GM18873 (cell line): ENCODE measurements around the gene WDR5B.
"Not testable (repeated sequence)": the region's sequence is repeated elsewhere in the genome, so short reads cannot be mapped to it uniquely, and the experiment has no call there.

Source experiments
- ATAC-seq: cut with Tn5 transposase; IDR thresholded peaks from one replicate; pipeline ENCODE4 v1.9.1; 2021; ENCODE audit warnings: mild to moderate bottlenecking, moderate library complexity, moderate number of reproducible peaks; ENCODE audit not compliant: unreplicated experiment, low FRiP score

Gene WDR5B

DNA sequence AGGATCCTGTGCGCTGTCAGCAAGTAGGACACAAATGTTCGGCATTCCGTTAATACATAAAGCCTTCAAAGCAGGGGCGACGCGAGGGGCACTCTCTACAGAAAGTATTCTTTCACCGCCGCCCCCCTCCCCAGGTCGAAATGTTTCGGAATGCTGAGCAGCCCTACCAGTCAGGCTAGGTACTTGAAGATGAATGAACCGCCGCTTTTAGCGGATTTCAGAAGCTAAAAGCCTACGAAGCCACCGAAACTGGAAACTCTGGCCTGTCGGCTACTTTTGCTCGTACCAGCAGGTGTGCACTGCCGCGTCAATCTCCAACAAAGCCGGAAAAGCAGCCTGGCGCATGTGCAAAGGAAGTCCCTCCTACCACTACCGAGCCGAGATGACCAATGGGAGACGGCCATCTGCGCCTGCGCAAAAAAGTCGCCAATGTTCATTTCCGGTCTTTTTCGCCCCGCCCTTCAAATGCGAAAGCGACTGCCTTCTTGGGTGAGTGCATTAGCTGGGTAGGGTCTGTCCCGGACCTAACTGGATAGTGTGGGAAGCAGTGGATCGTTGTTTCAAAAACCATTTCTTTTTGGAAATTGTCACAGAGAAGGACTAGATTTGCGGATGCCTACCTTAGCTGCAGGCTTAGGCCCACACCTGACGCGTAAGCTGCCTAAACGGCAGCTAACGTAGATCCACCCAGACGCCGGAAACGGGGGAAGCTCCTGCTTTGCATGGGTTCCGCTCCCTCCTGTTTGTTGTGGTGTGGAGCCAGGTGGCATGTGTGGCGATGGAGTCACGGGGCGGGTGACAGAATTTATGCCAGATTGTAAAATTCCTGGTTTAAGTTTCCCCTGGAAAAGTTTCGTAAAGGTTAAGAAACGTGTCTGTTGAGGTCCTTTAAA, at the start of gene WDR5B:
Gene WDR5B, minus strand, starts transcription at position 301 of the 893 bp plus-strand sequence. CDS start 534 bp downstream, outside the sequence.
- ATAC-seq: peak; percentile 78

DNA sequence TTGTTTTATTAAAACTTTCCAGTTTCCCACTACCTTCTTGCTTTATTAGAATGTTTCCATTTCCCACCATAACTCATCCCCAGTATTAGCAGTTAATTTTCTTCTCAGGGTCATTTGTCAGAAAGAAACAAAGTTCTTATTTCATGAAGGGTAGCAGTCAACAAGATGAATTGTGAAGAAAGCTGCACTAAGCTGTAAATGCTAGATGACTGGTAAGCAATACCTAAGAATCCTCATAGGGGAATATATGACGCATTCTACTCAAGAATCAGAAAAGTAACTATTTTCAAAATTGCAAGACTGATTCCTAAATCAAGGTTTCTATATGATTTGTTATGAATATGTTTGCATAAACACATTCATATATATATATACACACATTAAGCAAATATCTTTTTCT, 48.8 kb upstream of the WDR5B start:
- no peak for ATAC-seq

DNA sequence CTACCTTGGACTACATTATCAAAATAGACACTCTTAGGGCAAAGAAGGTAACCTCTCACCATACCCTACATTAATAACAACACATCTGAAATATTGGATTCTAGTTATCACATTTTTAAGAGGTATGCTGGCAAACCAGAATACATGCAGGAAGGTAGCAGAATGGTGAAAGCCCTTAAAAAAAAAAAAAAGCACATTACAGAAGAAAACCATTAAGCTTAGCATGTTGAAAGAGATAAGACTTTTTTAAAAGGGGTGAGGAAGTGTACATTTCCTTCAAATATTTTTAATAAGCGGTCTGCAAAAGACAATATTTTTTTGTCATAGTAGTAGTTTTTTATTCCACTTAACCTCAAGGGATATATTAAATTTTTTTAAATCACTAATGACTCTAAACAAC, 46.5 kb upstream of the WDR5B start:
- ATAC-seq: no peak

DNA sequence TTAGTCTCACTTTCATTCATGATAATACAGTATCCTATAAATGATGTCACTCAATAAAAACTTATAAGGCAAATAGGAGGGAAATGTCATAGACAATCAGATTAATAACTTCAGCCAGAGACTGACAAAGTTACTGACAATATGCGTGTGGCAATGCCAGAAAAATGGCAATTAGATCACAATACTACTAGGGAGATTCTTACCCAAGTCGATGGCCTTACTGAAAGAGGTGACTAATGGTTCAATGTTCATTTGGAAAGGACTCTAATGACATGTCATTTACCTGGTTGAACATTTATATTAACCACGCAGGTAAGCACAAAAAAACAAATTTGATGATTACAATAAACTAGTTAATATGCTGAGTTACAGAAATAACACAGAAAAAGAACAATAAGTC, 45.9 kb upstream of the WDR5B start:
- ATAC-seq: no peak

DNA sequence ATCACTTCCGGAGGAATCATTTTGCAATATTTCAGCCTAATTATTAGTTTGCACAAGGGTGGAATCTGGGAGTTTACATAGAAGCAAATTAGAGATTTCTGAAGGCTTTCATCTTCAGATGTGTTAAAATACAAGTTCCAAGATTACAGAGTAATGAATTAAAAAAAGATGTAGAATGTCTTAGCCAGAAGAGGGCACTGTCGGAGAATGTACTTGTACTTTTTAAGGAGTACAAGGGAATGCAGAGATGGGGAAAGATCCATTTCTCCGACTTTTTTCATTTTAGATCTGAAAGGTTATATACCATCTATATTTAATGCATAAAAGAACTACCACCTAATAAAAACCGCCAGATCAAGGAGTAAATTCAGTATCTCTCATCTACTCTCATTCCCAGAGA, 43.1 kb upstream of the WDR5B start:
- no peak for ATAC-seq

DNA sequence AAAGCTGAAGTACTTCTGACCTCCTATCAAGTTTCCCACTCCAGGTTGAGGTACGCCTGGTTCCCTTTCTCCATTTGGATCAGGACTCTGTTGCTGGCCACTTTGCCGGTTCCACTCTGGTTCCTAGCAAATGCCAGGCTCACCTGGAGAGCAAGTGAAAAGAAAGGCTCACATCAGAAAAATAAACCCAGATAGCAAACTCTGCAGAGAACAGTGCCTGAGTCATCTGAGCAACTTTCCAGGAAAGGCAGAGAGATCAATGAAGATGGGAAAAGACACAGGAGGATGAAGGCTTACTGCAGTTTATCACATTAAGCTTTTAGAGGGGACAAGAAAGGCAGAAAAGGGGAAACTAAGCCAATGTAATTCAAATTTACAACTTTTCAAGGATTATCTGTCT, 41.8 kb upstream of the WDR5B start:
- ATAC-seq: no peak

DNA sequence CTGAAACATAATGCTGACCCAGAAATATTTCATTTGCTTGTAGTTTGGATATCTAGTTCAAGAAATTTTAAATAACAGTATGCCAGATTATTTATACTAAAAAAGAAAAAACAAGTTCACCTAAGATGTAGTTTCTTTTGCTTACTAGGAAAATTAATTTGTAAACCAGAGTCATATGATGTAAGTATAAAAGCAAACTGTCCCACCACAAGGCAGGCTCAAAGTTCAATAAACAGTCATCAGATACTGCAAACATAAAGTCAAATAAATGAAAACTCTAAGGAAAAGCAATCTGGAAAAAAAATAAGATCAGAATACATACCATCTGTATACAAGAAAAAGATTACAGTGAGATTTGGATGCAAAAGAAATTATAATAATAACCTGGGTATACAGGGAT, 40.2 kb upstream of the WDR5B start:
- ATAC-seq: no peak

DNA sequence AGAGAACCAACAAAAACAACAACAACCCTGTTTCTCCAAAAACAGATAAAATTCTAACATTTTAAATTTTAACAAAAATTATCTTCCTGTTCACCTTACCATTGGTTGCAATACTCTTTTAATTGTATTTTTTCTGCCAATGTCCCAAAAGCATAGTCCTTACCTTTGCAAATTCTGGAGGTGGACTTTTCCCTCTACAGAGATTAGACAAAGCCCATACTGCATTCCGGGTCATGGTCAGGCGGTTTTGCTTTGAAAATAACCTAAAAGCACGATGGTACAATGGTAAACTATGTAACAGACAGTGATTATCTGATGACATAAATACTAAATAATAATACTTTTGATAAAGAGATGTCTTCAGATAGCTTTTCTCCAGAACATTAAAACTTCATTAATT, 35.5 kb upstream of the WDR5B start:
- ATAC-seq: no peak

DNA sequence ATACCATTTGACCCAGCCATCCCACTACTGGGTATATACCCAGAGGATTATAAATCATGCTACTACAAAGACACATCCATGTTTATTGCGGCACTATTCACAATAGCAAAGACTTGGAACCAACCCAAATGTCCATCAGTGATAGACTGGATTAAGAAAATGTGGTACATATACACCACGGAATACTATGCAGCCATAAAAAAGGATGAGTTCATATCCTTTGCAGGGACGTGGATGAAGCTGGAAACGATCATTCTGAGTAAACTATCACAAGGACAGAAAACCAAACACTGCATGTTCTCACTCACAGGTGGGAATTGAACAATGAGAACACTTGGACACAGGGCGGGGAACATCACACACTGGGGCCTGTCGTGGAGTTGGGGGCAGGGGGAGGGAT, 32.4 kb upstream of the WDR5B start:
- not testable (repeated sequence) for ATAC-seq

DNA sequence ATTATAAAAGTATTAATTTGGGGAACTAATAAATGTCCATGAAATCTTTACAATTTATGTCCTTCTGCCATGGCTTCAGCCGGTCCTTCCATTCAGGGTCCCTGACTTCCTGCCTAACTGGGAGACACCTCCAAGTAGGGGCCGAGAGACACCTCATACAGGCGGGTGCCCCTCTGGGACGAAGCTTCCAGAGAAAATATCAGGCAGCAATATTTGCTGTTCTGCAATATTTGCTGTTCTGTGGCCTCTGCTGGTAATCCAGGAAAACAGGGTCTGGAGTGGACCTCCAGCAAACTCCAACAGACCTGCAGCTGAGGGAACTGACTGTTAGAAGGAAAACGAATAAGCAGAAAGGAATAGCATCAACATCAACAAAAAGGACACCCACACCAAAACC, 28.6 kb upstream of the WDR5B start:
- not testable (repeated sequence) for ATAC-seq

DNA sequence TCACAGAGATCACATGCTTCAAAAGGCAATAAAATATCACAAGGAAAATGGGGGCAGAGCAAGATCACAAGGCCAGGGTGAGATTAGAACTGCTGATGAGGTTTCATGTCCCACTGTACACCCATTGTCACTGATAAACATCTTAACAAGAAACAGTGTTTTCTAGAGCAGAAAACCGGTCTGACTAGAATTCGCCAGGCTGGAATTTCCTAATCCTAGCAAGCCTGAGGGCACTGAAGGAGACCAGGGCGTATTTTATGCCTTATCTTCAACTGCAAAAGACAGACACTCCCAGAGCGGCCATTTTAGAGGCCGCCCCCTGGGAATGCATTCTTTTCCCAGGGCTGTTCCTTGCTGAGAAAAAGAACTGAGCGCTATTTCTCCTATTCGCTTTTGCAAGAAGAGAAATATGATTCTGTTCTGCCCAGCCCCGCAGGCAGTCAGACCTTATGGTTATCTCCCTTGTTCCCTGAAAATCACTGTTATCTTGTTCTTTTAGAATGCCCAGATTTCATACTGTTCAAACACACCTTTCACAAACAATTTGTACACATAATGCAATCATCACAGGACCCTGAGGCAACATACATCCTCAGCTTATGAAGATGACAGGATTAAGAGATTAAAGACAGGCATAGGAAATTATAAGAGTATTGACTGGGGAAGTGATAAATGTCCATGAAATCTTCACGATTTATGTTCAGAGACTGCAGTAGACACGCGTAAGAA, 28.1 kb upstream of the WDR5B start:
- ATAC-seq: not testable (repeated sequence)

DNA sequence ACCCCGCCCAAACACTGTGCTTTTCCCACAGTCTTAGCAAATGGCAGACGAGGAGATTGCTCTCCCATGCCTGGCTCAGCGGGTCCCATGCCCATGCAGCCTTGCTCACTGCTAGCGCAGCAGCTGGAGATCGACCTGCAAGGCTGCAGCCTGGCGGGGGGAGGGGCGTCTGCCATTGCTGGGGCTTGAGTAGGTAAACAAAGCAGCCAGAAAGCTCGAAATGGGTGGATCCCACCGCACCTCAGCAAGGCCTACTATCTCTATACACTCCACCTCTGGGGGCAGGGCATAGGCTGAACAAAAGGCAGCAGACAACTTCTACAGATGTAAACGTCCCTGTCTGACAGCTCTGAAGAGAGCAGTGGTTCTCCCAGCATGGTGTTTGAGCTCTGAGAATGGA, 27.2 kb upstream of the WDR5B start:
- ATAC-seq: no peak

DNA sequence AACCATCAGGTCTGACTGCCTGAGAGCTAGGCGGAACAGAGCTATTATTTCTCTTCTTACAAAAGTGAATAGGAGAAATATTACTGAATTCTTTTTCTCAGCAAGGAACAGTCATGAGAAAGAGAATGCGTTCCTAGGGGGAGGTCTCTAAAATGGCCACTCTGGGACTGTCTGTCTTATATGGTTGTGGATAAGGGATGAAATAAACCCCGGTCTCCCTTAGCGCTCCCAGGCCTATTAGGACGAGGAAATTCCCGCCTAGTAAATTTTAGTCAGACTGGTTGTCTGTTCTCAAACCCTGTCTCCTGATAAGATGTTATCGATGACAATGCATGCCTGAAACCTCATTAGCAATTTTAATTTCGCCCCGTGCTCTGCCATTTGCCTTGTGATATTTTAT, 20.1 kb upstream of the WDR5B start:
- no peak for ATAC-seq

DNA sequence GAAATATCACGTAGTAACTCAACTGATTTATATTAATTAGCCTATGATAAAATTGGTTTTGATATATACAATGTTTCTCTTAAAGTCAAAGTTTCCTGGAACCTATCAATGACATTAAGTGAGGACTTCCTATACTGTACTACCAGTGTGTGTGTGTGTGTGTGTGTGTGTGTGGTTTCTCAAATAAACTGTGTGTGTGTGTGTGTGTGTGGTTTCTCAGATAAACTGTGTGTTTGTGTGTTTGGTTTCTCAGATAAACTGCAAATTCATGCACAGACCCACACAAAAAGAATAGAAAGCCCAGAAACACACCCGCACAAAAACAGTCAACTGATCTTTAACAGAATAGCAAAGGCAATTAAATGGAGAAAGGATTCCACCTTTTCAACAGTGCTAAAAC, 14.5 kb upstream of the WDR5B start:
- ATAC-seq: no peak

DNA sequence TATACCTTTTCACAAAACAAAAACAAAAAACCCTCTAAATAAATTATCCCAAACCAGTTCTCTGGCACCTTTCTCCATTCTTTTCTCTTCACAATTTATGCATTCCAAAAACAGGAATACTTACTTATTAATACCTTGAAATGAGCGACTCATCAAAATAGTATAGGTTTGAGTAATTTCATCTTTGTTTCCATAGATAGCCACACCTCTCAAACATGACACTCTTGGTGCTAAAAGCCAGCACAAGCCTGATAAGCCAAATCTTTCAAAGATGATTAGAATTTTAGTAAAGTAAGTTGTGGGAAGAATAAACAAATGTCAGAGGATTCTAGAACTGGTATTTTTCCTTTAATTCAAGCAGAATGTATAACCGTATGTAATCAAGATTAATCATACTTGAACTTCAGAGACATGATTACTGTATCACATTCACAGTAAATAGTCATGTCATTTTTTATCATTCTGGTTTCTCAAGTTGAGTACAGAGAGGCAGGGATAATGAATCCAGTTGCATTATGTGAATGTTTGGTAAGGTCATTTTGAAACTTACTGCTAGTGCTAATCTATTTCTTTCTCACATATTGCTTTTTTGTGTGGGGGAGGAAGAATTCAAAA, 12.1 kb upstream of the WDR5B start:
- ATAC-seq: no peak

DNA sequence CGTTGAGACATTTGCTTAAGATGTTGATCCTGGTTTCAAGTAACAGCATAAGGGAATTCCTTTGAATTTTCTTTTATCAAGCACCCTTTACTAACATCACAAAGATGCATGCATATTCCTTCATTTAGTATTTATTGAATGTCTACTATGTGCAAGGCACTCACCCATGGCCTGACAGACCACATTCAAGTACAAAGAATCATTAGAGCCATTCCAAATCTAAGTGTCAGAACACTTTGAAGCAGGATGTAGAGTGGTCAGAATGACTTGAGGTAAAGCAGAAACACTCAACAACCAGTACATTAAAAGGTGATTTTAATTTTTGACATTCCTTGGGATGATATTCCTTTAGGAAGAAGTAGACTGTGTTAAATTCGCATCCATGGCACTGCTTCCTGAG, 6.0 kb upstream of the WDR5B start:
- ATAC-seq: no peak

DNA sequence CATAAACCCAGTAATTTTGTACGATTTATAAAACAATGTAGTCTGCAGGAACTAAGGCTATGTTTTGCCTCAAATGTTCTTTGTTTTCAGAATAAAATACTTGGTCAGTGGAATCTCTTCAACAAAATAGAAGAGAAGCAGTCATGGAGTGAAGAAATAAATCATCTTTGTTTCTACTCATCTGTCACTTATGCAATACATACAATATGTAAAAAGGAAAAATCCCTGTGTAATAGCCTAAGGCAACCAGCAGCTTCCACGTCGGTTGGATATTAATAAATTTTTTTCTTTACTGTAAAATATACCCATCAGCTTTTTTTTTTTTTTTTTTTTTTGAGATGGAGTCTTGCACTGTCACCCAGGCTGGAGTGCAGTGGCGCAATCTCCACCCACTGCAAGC, 5.2 kb upstream of the WDR5B start:
- ATAC-seq: no peak

DNA sequence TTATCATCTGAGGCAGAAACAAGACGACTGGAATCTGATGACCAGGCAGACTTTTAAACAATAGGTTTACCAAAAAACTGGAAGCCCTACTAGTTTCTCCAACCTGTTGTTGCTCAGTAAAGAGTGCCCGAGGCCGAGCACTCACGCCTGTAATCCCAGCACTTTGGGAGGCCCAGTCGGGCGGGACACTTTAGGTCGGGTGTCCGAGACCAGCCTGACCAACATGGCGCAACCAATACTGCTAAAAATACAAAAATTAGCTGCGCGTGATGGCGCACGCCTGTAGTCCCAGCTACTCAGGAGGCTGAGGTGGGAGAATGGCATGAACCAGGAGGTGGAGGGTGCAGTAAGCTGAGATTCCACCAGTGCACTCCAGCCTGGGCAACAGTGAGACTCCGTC, 1.1 kb upstream of the WDR5B start:
- no peak for ATAC-seq

DNA sequence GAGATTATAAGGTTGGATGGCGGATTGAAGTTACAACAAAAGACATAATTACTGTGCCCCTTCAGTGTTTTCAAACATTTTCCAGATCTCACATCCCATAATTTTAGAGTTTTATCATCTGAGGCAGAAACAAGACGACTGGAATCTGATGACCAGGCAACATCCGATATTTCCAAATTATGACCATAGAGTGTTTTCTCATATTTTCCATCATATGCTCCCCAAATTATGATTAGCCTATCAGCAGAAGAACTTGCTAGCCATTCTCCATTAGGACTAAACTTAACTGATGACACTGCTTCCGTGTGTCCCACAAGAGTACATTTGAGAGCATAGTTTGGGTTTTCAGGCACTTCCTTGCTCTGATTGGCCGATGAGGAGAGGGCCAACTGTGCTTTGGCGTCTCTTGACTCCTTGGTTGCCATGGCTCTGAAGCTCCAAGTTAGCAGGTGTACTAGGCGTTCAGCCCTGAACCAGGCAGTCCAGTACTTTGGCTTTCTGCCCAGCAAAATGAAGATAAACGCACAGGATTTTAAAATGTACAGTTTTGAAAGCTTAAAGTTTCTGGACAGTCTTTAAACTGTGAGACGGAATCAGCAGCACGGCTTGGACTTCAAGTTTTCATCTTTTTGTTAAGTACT, 638 bp downstream of the WDR5B start:
- ATAC-seq: no peak

DNA sequence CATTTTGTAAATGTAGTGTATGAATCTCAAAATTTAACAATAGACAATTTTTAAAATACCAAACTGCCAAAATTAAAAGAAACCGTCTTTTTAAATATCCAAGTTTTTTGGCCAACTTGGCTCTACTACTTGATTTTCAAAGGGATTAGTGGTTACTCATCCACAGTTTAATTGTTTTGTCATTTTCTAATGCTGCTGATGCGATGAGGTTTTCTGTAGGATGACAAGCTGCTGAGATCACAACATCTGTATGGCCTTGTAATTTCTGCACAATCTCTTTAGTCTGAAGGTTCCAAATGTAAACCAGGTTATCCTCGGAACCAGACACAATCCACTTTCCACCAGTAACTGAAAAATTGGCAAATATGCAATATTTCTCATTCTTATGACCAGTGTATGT, 1.5 kb downstream of the WDR5B start:
- ATAC-seq: no peak

DNA sequence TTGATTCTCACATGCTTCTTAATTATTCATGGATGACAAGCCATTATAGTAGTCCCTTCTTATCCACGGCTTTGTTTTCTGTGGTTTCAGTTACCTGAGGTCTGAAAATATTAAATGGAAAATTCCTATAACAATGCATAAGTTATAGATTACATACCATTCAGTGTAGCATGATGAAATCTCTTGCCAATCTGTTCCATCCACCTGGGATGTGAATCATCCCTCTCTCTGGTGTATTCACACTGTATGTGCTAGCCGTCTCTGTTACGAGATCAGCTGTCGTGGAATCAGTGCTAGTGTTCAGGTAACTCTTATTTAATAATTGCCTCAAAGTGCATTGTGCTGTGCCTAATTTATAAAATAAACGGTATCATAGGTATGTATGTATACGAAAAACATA, 5.2 kb downstream of the WDR5B start:
- ATAC-seq: no peak
